ENCODE measurements around the gene GJD4. TPM values are rescaled to one million over a fixed set of nuclear protein-coding genes. Genes with fewer than 3 reads are reported as not detected.

The GJD4 gene
- total and polyA plus RNA-seq, 4 donors: not detected

GRCh38 chr10:35570397-35570796 lies 34.7 kb upstream of the GJD4 start:
- H3K4me1 ChIP-seq (ENCODE audit: control insufficient read depth in 4 of 4, insufficient read depth in 4 of 4, low read length in 3 of 4): no peaks in the 10 kb centered on the region
- WGBS: 95% methylated on average over 1 of the region's 1 CpG
- H3K4me3 ChIP-seq (ENCODE audit: low read depth in 1 of 3, low read length in 3 of 3): no peak overlapping the region
- H3K27me3 ChIP-seq (ENCODE audit: control insufficient read depth in 4 of 4, insufficient read depth in 4 of 4, low read length in 3 of 4): no peaks in the 10 kb centered on the region
- H3K36me3 ChIP-seq (ENCODE audit: control insufficient read depth in 4 of 4, insufficient read depth in 3 of 4, low read depth in 1 of 4, low read length in 3 of 4): peaks cover 6 to 18% (median 7%) of the 10 kb centered on the region in 4 donors
- no peak for DNase-seq (ENCODE audit: low spot score)
- no peaks in the 10 kb centered on the region for H3K9me3 ChIP-seq (ENCODE audit: control insufficient read depth in 4 of 4, low read length in 3 of 4)
- no peak overlapping the region for H3K27ac ChIP-seq (ENCODE audit: low read depth in 1 of 2, low read length in 2 of 2)
- H3K9ac ChIP-seq (ENCODE audit: low read depth in 1 of 2, low read length in 2 of 2): no peak overlapping the region
- TF ChIP-seq RXRA (IDR thresholded peaks at IDR 0.05) (no peak), REST (IDR thresholded peaks at IDR 0.05) (no peak), FOXA2 (IDR thresholded peaks at IDR 0.05) (no peak), GABPA (IDR thresholded peaks at IDR 0.05 in 1 of 2, conservative IDR thresholded peaks at IDR 0.05 in 1 of 2) (no peak)

- no peak for TF ChIP-seq ATF3 (IDR thresholded peaks at IDR 0.05)
- no peak overlapping the region for H3K27ac ChIP-seq (ENCODE audit: low read depth in 1 of 2, low read length in 2 of 2)
- H3K4me3 ChIP-seq (ENCODE audit: low read depth in 1 of 3, low read length in 3 of 3): no peak overlapping the region
- no peaks in the 10 kb centered on the region for H3K4me1 ChIP-seq (ENCODE audit: control insufficient read depth in 4 of 4, insufficient read depth in 4 of 4, low read length in 3 of 4)
- no peaks in the 10 kb centered on the region for H3K9me3 ChIP-seq (ENCODE audit: control insufficient read depth in 4 of 4, low read length in 3 of 4)
- no peak for DNase-seq (ENCODE audit: low spot score)
- no peak overlapping the region for H3K9ac ChIP-seq (ENCODE audit: low read depth in 1 of 2, low read length in 2 of 2)
- peaks cover 2 to 18% (median 6%) of the 10 kb centered on the region in 4 donors for H3K36me3 ChIP-seq (ENCODE audit: control insufficient read depth in 4 of 4, insufficient read depth in 3 of 4, low read depth in 1 of 4, low read length in 3 of 4)
- 100% methylated on average over 1 of the region's 1 CpG for WGBS
- no peaks in the 10 kb centered on the region for H3K27me3 ChIP-seq (ENCODE audit: control insufficient read depth in 4 of 4, insufficient read depth in 4 of 4, low read length in 3 of 4)
Observed at GRCh38 chr10:35572583-35572982, 32.6 kb upstream of the GJD4 start.

GRCh38 chr10:35573796-35574195 lies 31.3 kb upstream of the GJD4 start:
- H3K4me1 ChIP-seq (ENCODE audit: control insufficient read depth in 4 of 4, insufficient read depth in 4 of 4, low read length in 3 of 4): no peaks in the 10 kb centered on the region
- H3K27ac ChIP-seq (ENCODE audit: low read depth in 1 of 2, low read length in 2 of 2): no peak overlapping the region
- TF ChIP-seq YY1 (IDR thresholded peaks at IDR 0.05): no peak
- no peak for TF ChIP-seq REST (IDR thresholded peaks at IDR 0.05)
- TF ChIP-seq NR2F2 (IDR thresholded peaks at IDR 0.05): no peak
- no peak for TF ChIP-seq CTCF (IDR thresholded peaks at IDR 0.05; ENCODE audit: low read depth, low read length, missing input control)
- TF ChIP-seq EGR1 (IDR thresholded peaks at IDR 0.05; ENCODE audit: low read depth in 2 of 2): no peak
- no peak for TF ChIP-seq FOXA2 (IDR thresholded peaks at IDR 0.05)
- no peak for TF ChIP-seq HNF4A (conservative IDR thresholded peaks at IDR 0.05)
- TF ChIP-seq TAF1 (conservative IDR thresholded peaks at IDR 0.05): no peak
- TF ChIP-seq RAD21 (IDR thresholded peaks at IDR 0.05): no peak
- no peak for TF ChIP-seq FOXA1 (IDR thresholded peaks at IDR 0.05)
- TF ChIP-seq JUND (IDR thresholded peaks at IDR 0.05): no peak
- TF ChIP-seq GABPA (IDR thresholded peaks at IDR 0.05 in 1 of 2, conservative IDR thresholded peaks at IDR 0.05 in 1 of 2): no peak
- TF ChIP-seq RXRA (IDR thresholded peaks at IDR 0.05): no peak
- no peak for TF ChIP-seq ATF3 (IDR thresholded peaks at IDR 0.05)
- no peak for TF ChIP-seq ZBTB33 (IDR thresholded peaks at IDR 0.05)
- no peak for TF ChIP-seq MAX (IDR thresholded peaks at IDR 0.05)
- H3K36me3 ChIP-seq (ENCODE audit: control insufficient read depth in 4 of 4, insufficient read depth in 3 of 4, low read depth in 1 of 4, low read length in 3 of 4): peaks cover 2 to 15% (median 4%) of the 10 kb centered on the region in 4 donors
- no peak for DNase-seq (ENCODE audit: low spot score)
- no peak overlapping the region for H3K4me3 ChIP-seq (ENCODE audit: low read depth in 1 of 3, low read length in 3 of 3)
- H3K27me3 ChIP-seq (ENCODE audit: control insufficient read depth in 4 of 4, insufficient read depth in 4 of 4, low read length in 3 of 4): no peaks in the 10 kb centered on the region
- no peak overlapping the region for H3K9ac ChIP-seq (ENCODE audit: low read depth in 1 of 2, low read length in 2 of 2)
- WGBS: 93% methylated on average over 1 of the region's 1 CpG
- H3K9me3 ChIP-seq (ENCODE audit: control insufficient read depth in 4 of 4, low read length in 3 of 4): no peaks in the 10 kb centered on the region
